Stimulated activated naive CD8-positive, alpha-beta T cell treated with anti-CD3 and anti-CD28 coated beads, Interleukin-15, Interleukin-2, amounts not matched to agents 100 ng/mL and 50 ng/mL, for 24 hours (primary cell): ENCODE measurements around the gene DROSHA.

Experiments
- H3K27ac Mint-ChIP-seq: one replicate; pipeline ENCODE4 v1.8.0; 2021; ENCODE audit warnings: mild to moderate bottlenecking, mixed read lengths
- H3K27me3 Mint-ChIP-seq: one replicate; pipeline ENCODE4 v1.8.0; 2021; ENCODE audit warnings: mixed read lengths
- H3K36me3 Mint-ChIP-seq: one replicate; pipeline ENCODE4 v1.8.0; 2021; ENCODE audit warnings: low read depth, mixed read lengths
- H3K4me1 Mint-ChIP-seq: one replicate; pipeline ENCODE4 v1.8.0; 2021; ENCODE audit warnings: low read depth, mixed read lengths
- H3K4me3 Mint-ChIP-seq: one replicate; pipeline ENCODE4 v1.8.0; 2021; ENCODE audit warnings: mild to moderate bottlenecking, mixed read lengths
- H3K9me3 Mint-ChIP-seq: one replicate; pipeline ENCODE4 v1.8.0; 2021; ENCODE audit warnings: mixed read lengths

DROSHA gene

DNA sequence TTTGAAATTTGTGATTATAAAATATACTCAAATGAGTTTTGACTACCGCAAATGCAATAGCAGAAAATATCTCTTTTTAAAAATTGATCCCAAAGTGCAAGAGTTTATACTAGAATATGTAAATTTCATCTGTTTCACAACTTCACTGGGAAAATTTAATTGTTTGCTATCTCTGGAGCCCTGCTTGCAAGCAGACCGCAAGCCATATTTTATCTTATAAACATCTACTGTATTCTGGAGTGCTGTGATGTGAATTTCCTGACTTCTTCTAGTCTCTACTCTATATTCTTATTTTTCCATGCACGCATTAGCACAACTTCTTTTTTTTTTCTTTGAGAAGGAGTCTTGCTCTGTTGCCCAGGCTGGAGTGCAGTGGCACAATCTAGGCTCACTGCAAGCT lies 98.7 kb downstream of the DROSHA start:
- no peaks in the 10 kb centered on the region for H3K9me3 Mint-ChIP-seq
- no peak overlapping the region for H3K27ac Mint-ChIP-seq
- H3K4me1 Mint-ChIP-seq, result no peaks in the 10 kb centered on the region
- H3K4me3 Mint-ChIP-seq, result no peak overlapping the region
- H3K36me3 Mint-ChIP-seq, result peaks cover 72% of the 10 kb centered on the region
- H3K27me3 Mint-ChIP-seq, result no peaks in the 10 kb centered on the region

DNA sequence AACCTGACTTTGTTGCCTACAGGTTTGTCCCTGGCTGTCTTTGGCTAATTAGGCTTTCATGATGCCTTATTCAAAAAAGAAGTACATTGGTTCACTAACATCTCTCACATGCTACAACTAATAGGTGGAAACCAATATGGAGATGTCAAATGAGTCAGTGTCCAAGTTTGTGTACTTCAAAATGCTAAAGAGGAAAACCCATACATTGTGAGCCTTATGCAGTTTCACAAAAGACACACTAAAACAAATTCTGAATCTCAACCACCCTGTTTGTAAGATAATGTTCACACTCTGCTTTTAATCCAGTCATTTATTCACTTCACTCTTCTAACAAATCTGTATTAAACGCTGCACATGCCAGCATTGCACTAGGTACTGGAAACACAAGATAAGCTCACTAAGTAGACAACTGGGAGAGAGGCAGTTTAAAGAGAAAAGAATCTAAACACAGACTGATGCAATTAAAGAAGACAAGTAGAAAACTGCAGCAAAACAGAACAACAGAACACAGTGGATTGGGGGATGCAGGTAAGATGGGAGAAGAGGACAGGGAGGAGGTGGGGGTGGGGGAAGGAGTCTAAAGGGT lies 104.1 kb downstream of the DROSHA start:
- no peaks in the 10 kb centered on the region for H3K9me3 Mint-ChIP-seq
- no peaks in the 10 kb centered on the region for H3K4me1 Mint-ChIP-seq
- no peaks in the 10 kb centered on the region for H3K27me3 Mint-ChIP-seq
- no peak overlapping the region for H3K4me3 Mint-ChIP-seq
- H3K27ac Mint-ChIP-seq, result no peak overlapping the region
- H3K36me3 Mint-ChIP-seq, result peaks cover 58% of the 10 kb centered on the region

DNA sequence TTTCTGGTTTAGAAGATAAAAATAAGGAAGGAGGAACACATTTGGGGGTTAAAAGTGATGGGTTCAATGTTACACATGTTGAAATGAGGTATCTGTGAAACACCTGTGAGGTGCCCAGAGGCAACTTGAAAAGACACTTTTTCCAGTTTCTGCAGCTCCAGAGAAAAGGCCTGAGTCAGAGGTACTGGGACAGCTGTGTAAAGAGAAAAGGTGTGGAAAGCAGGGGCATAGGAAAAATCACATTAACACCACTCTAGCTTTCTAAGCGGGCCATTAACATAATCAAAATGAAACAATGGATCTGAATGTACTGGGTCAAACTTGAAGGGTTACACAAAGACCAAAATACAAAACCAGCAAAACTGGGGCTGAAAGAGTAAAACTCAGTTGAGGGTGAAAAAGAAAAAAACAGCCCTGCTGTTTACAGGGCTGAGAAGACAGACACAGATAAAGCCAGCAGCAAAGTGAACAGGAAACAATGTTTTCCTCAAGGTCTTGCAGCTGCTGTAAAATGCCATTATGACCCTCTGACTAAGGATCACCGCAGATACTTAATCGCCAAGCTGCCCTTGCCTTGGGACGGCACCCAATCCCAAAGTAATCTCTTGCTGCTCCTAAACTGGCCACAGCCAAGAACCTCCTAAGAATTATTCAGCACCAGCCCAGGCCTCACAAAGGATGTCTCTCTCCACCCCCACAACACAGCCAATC lies 104.7 kb downstream of the DROSHA start:
- Mint-ChIP-seq H3K27me3 (no peaks in the 10 kb centered on the region), H3K27ac (no peak overlapping the region), H3K9me3 (no peaks in the 10 kb centered on the region), H3K36me3 (peaks cover 59% of the 10 kb centered on the region), H3K4me3 (no peak overlapping the region), H3K4me1 (no peaks in the 10 kb centered on the region)

DNA sequence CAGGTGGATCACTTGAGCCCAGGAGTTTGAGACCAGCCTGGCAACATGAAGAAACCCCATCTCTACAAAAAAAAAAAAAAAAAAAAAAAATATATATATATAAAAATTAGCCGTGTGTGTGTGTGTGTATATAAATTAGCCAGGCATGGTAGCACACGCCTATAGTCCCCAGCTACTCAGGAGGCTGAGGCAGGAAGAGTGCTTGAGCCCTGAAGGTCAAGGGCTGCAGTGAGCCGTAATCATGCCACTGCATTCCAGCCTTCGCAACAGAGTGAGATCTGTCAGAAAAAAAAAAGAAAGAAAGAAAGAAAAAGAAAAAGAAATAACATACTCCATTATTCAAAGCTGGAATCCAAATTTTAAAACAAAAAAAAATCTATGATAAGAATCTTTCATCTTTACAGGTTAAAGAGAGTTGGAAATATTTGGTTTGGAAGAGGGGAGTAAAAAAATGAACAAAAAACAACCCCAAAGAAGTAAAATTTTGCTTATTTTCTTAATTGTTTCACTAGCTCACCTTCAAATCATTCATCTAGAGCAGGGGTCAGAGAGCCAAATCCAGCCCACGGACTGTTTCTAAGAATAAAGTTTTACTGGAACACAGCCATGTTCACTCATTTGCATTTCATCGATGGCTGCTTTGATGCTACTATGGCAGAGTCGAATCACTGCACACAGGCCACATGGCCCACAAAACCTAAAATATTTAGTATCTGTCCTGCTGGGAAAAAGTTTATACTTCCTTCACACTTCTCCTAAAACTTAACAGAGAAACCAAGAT lies 109.9 kb downstream of the DROSHA start:
- H3K9me3 Mint-ChIP-seq, result no peaks in the 10 kb centered on the region
- H3K4me3 Mint-ChIP-seq, result no peak overlapping the region
- peaks cover 54% of the 10 kb centered on the region for H3K36me3 Mint-ChIP-seq
- H3K4me1 Mint-ChIP-seq, result no peaks in the 10 kb centered on the region
- no peaks in the 10 kb centered on the region for H3K27me3 Mint-ChIP-seq
- H3K27ac Mint-ChIP-seq, result peak overlapping the region; percentile 9

DNA sequence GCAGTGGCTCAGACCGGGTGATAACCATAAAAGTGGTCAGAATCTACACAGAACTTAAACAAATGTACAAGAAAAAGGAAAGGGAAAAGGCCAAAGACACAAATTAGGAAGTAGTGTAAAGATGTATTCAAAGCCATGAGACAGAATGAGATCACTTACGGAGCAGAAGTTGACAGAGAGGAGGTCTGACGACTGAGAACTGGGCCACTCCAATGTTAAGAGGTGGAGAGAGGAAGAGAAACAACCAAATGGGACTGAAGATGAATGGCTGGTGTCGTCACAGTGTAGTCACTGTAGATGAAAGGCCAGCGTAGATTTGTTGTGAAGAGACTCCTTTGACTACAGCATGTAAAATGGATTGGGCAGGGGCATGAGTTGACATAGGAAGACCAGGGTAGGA lies 114.4 kb downstream of the DROSHA start:
- no peaks in the 10 kb centered on the region for H3K27me3 Mint-ChIP-seq
- H3K9me3 Mint-ChIP-seq, result no peaks in the 10 kb centered on the region

DNA sequence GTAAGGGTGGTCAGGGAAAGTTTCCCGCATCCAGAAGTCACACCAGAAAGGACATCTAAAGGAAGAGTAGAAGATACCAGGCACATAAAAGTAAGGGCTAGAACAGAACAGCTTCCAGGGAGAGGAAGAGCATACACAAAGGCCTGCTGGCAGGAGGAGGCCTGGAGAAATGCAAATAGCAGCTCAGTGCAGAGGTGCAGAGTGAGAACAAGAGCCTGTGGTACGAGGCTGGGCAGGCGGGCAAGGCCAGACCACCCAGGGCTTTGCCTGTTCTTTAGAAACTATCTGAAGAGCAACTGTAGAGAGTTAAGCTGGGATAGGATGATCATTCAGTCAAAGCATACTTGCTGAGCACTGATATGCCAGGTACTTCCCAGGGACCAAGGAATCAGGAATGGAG lies 115.3 kb downstream of the DROSHA start:
- Mint-ChIP-seq H3K4me3 (no peak overlapping the region), H3K27ac (no peak overlapping the region), H3K36me3 (peaks cover 18% of the 10 kb centered on the region), H3K9me3 (no peaks in the 10 kb centered on the region), H3K4me1 (peaks cover 4% of the 10 kb centered on the region), H3K27me3 (no peaks in the 10 kb centered on the region)

More for the DNA sequence above, 114.4 kb downstream of the DROSHA start:
- H3K4me1 Mint-ChIP-seq, result peaks cover 4% of the 10 kb centered on the region
- H3K36me3 Mint-ChIP-seq, result peaks cover 28% of the 10 kb centered on the region
- no peak overlapping the region for H3K27ac Mint-ChIP-seq
- H3K4me3 Mint-ChIP-seq, result no peak overlapping the region

DNA sequence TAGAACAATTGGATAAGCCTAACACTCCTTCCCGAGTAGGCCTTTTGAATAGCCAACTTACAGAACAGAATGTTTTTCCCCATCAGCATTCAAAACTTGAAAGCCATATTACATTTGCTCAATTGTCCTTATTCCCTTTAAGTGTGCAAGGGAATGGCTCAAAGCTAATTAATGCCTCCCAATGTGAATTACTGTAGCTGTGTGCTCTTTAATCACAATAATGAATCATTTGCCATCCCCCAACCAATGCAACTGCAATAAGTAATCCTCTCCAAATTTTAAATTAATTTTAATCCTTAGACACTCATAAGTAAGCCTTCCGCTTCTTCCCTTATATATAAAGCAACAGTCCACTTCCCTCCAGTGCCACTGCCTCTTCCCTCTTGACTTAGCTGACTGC lies 115.9 kb downstream of the DROSHA start:
- Mint-ChIP-seq H3K27me3 (no peaks in the 10 kb centered on the region), H3K36me3 (peaks cover 12% of the 10 kb centered on the region), H3K27ac (no peak overlapping the region), H3K4me1 (peaks cover 4% of the 10 kb centered on the region), H3K4me3 (no peak overlapping the region), H3K9me3 (no peaks in the 10 kb centered on the region)

DNA sequence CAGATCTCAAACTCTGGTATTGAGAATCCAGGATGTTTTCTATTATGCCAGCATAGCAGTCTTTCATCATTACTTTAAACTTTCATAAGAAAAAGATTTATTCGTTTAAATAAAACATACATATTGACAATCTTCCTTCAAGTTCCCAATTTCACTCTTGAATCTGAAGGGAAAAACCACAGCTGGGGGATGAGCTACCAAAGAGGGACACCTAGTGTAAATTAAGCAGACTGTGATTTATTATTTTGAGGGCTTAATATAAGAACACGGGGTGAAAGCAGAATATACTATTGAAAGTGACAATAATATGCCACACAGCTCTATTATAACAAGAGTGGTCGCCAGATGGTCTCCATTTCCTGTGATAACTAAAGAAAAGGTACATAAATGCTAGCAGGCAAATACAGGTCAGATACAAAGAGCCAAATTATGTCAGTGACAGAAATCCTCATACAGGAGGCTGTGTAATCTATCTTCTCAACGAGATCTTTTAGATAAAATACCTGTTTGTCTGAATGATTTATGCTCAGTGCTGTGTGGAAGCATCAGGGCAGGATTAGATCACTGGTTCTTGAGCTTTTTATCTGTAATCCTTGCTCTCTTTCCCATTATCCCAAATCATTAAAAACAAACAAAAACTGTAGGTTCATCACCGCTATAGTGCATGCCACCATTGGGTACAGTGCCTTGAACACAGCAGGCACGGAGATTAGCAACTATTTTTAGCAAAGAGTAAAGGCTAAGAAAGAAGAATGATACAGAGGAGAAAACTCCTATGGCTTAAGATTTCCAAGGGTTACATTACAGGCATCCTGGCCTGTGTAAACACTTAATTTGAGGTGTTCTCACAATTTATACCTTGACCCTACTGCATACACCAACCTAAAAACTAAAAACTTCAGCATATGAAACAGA lies 116.6 kb downstream of the DROSHA start:
- peaks cover 8% of the 10 kb centered on the region for H3K36me3 Mint-ChIP-seq
- H3K27me3 Mint-ChIP-seq, result no peaks in the 10 kb centered on the region
- H3K9me3 Mint-ChIP-seq, result no peaks in the 10 kb centered on the region
- H3K27ac Mint-ChIP-seq, result no peak overlapping the region
- no peak overlapping the region for H3K4me3 Mint-ChIP-seq
- H3K4me1 Mint-ChIP-seq, result peaks cover 4% of the 10 kb centered on the region

DNA sequence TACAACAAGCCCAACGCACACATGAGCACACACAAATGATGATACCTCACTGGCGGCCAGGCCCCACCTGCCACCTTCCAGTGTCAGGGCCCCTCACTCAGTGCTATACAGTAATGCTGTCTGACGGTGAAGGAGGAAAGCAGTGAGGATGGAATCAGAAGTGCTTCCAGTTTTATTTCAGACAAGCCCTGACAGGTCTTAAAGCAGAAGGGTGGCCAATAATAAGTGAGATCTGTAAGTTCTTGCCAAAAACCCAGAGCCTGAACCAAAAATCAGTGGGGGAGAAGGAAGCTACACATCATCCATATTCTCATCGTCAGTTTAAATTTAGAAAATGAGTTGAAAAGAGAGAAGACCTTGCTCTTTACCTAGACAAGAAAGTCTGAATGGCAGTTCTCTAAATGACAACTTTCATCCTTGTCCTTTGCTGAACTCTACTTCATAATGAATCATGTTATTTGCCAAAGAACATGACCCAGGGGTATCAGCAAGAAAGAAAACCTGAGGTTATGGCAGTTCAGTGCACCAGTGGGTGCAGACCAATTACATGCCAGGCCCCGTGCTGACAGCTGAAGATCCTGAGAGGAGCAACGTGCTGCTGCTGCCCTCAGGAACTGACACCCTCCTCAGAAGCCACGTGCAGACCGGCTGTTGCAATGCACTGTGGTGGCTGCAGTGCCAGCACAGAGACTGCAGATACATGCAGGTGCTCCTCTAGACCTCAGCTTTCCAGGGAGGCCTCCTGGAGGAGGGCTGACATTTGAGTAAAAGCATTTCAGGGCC lies 118.7 kb downstream of the DROSHA start:
- Mint-ChIP-seq H3K9me3 (no peaks in the 10 kb centered on the region), H3K27ac (no peak overlapping the region), H3K4me1 (peaks cover 4% of the 10 kb centered on the region), H3K4me3 (no peak overlapping the region), H3K36me3 (peaks cover 24% of the 10 kb centered on the region), H3K27me3 (no peaks in the 10 kb centered on the region)

DNA sequence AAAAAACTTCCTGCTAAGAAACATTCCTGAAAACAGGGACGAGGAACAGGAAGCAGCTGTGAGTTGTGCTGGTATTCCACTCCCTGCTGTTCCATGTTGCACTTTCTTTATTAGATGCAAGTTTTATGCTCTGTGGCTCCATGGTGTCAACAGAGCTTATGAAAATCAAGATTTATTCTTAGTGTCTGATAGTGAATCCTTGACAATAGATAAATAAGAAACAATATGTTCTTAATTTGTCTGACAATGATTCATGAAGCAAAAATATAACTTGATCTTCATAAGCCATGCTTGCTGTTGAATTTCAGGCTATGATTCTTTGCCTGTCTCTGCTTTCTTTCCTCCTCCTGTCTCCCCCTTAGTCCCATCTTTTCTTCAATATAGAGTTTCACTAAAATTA lies 119.6 kb downstream of the DROSHA start:
- no peak overlapping the region for H3K27ac Mint-ChIP-seq
- peaks cover 4% of the 10 kb centered on the region for H3K4me1 Mint-ChIP-seq
- no peaks in the 10 kb centered on the region for H3K9me3 Mint-ChIP-seq
- no peaks in the 10 kb centered on the region for H3K27me3 Mint-ChIP-seq
- no peak overlapping the region for H3K4me3 Mint-ChIP-seq
- H3K36me3 Mint-ChIP-seq, result peaks cover 32% of the 10 kb centered on the region

DNA sequence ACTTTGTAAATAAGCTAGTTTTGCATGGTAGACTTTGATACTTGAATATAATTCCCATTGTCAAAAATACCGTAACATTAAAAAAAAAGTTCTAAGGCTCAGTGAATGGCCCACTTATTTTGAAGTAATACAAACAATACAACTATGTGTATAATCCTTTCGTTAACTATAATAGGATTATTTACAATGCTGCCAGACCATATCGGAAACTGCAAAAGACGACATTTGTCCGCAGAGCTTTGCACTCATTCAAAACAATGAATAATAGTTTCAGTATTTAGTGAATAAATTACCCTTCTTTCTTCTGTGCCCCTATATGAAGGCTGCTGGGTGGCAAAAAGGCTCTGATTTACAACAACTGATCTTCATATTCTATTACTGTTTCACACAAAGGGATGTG lies 121.8 kb downstream of the DROSHA start:
- no peak overlapping the region for H3K27ac Mint-ChIP-seq
- no peaks in the 10 kb centered on the region for H3K27me3 Mint-ChIP-seq
- peaks cover 54% of the 10 kb centered on the region for H3K36me3 Mint-ChIP-seq
- no peaks in the 10 kb centered on the region for H3K9me3 Mint-ChIP-seq
- H3K4me1 Mint-ChIP-seq, result peaks cover 4% of the 10 kb centered on the region
- no peak overlapping the region for H3K4me3 Mint-ChIP-seq

DNA sequence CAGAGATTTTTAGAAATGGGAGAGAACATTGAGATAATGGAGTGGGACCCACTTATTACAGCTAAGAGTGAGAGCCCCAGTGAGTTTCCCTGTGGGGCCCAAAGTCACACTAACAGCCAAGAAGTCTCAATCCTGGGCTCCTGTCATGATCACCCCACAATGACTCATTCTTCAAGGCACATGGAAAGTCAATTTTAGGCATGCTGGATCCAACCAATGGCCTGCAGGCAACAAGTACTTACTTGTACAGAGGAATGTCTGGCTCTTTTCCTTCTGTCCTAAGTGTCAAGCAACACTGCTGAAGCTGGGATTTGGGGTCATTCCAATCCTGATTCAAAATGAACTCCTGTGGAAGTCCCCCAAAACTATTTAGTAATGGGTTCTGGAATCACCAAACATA lies 123.1 kb downstream of the DROSHA start:
- Mint-ChIP-seq H3K36me3 (peaks cover 66% of the 10 kb centered on the region), H3K9me3 (no peaks in the 10 kb centered on the region), H3K4me1 (peaks cover 3% of the 10 kb centered on the region)

DNA sequence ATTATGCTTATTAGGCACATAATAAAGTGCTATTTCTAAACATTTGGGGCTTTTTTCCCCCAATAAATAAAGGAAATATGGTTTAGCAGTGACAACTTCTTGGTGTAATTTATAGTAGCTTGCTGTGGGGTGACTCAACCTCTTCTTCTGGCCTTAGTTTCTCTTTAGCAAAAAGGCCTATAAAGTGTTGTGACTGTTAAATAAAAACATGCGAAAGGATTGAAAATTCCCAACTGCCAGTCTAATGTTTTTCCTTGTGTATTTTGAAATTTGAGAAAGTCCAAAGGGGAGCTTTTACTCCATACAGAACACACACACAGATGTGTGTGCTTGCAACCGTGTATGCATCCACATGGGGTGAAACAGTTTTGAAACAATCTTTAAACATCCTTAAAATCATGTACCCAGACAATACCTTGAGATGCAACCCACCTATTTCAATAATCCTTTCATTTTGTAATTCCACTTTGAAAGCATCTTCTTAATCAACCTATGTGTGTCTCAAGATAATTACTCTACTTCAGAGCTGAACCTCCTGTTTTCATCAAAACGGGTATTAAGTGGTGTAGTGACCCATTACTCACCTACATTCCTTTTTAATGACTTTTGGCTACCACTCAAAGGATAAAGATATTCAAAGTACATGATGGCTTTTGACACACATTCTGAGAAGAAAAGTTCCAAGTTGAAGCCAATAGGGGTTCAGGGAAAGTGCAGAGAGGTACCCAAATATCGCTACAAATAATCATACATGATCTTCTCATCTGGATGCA lies 123.8 kb downstream of the DROSHA start:
- Mint-ChIP-seq H3K27ac (no peak overlapping the region), H3K27me3 (no peaks in the 10 kb centered on the region), H3K36me3 (peaks cover 71% of the 10 kb centered on the region), H3K9me3 (no peaks in the 10 kb centered on the region), H3K4me1 (no peaks in the 10 kb centered on the region), H3K4me3 (no peak overlapping the region)

More for the DNA sequence above, 123.1 kb downstream of the DROSHA start:
- Mint-ChIP-seq H3K4me3 (no peak overlapping the region), H3K27ac (no peak overlapping the region), H3K27me3 (no peaks in the 10 kb centered on the region)
